ENCODE data around the gene PLD6. TPM values are rescaled to one million over a fixed set of nuclear protein-coding genes. Genes with fewer than 3 reads are reported as not detected.

Gene PLD6
- total RNA-seq, 2 experiments from 2014 or later, result 3.8 to 4.2 TPM

GRCh38 chr17:17152385-17152784 is 53.7 kb downstream of the PLD6 start:
- DNase-seq, result no peak
- ChIA-PET CTCF (no interaction called here), POLR2A (interaction anchor here (1.5 kb wide), 1 partner anchor 36 kb away, joined by 3 read pairs; no protein-coding TSS in a partner anchor)
- no peak for ATAC-seq
- H3K36me3 Mint-ChIP-seq (ENCODE audit: low read depth), result peaks cover 60% of the 10 kb centered on the region
- no peak overlapping the region for H3K4me3 Mint-ChIP-seq
- no peaks in the 10 kb centered on the region for H3K27me3 Mint-ChIP-seq (ENCODE audit: low read depth)
- H3K4me1 Mint-ChIP-seq (ENCODE audit: low read depth), result peaks cover 37% of the 10 kb centered on the region
- H3K9me3 Mint-ChIP-seq (ENCODE audit: insufficient read depth), result no peaks in the 10 kb centered on the region
- H3K27ac Mint-ChIP-seq, result peak overlapping the region; percentile 19

- Mint-ChIP-seq H3K4me3 (no peak overlapping the region), H3K27me3 (ENCODE audit: low read depth) (no peaks in the 10 kb centered on the region), H3K27ac (no peak overlapping the region), H3K4me1 (ENCODE audit: low read depth) (peaks cover 37% of the 10 kb centered on the region), H3K36me3 (ENCODE audit: low read depth) (peaks cover 63% of the 10 kb centered on the region), H3K9me3 (ENCODE audit: insufficient read depth) (no peaks in the 10 kb centered on the region)
- DNase-seq (no peak), ATAC-seq (no peak)
- POLR2A ChIA-PET, result interaction anchor here (0.8 to 1.5 kb wide), 2 partner anchors 37 to 88 kb away, joined by 3 read pairs; no protein-coding TSS in a partner anchor
- CTCF ChIA-PET, result no interaction called here
These were observed 54.2 kb downstream of the PLD6 start for GRCh38 chr17:17151962-17152361.

GRCh38 chr17:17151541-17151940 is 54.6 kb downstream of the PLD6 start:
- Mint-ChIP-seq H3K27ac (peak overlapping the region; percentile 35), H3K27me3 (ENCODE audit: low read depth) (no peaks in the 10 kb centered on the region), H3K4me1 (ENCODE audit: low read depth) (peaks cover 37% of the 10 kb centered on the region), H3K9me3 (ENCODE audit: insufficient read depth) (no peaks in the 10 kb centered on the region), H3K36me3 (ENCODE audit: low read depth) (peaks cover 63% of the 10 kb centered on the region), H3K4me3 (no peak overlapping the region)
- DNase-seq (no peak), ATAC-seq (no peak)
- ChIA-PET CTCF (no interaction called here), POLR2A (interaction anchor here (0.8 kb wide), 1 partner anchor 88 kb away, joined by 3 read pairs; no protein-coding TSS in a partner anchor)

GRCh38 chr17:17151055-17151454 is 55.1 kb downstream of the PLD6 start:
- CTCF ChIA-PET, result no interaction called here
- Mint-ChIP-seq H3K27me3 (ENCODE audit: low read depth) (no peaks in the 10 kb centered on the region), H3K4me1 (ENCODE audit: low read depth) (peaks cover 37% of the 10 kb centered on the region), H3K27ac (no peak overlapping the region), H3K4me3 (no peak overlapping the region), H3K36me3 (ENCODE audit: low read depth) (peaks cover 63% of the 10 kb centered on the region), H3K9me3 (ENCODE audit: insufficient read depth) (no peaks in the 10 kb centered on the region)
- DNase-seq, result no peak
- no peak for ATAC-seq
- POLR2A ChIA-PET, result no interaction called here

Other genes starting within 250 kb of the PLD6 start
- gene TNFRSF13B, start 234.2 kb downstream of the PLD6 start, total RNA-seq, result not detected
- 100 to 1,000 TPM; 217 to 226 TPM for gene MPRIP, start 163.9 kb downstream of the PLD6 start, total RNA-seq
- gene FLCN, start 30.8 kb upstream of the PLD6 start, total RNA-seq, result 10 to 100 TPM; 37.0 to 37.4 TPM
- gene COPS3, start 74.9 kb upstream of the PLD6 start, total RNA-seq, result 100 to 1,000 TPM; 115 to 124 TPM
- 1 to 10 TPM; 8.3 to 9.0 TPM for gene NT5M, start 97.0 kb upstream of the PLD6 start, total RNA-seq